GM18870 (cell line): Measurements from ENCODE around the gene MAGEB4.

Source experiments
- ATAC-seq: cut with Tn5 transposase; IDR thresholded peaks from one replicate; pipeline ENCODE4 v1.9.1; 2021; ENCODE audit warnings: moderate library complexity; ENCODE audit not compliant: unreplicated experiment

MAGEB4 gene

DNA sequence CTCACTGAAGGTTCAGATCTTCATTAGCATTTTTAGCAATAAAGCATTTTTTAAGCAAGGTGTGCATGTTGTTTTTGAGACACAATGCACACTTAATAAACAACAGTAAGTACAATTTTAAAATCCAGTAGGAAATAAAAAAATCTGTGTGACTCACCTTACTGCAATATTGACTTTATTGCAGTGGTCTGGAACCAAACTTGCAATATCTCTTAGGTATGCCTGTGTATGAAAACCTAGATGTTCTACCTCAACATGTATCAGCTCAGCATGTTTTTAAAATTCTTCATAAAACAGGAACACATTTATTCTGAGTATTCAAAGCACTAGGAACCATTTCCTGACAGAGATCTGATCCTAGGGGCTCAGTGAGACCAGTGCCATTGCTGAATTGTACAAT, 40.7 kb downstream of the MAGEB4 start:
- no peak for ATAC-seq

DNA sequence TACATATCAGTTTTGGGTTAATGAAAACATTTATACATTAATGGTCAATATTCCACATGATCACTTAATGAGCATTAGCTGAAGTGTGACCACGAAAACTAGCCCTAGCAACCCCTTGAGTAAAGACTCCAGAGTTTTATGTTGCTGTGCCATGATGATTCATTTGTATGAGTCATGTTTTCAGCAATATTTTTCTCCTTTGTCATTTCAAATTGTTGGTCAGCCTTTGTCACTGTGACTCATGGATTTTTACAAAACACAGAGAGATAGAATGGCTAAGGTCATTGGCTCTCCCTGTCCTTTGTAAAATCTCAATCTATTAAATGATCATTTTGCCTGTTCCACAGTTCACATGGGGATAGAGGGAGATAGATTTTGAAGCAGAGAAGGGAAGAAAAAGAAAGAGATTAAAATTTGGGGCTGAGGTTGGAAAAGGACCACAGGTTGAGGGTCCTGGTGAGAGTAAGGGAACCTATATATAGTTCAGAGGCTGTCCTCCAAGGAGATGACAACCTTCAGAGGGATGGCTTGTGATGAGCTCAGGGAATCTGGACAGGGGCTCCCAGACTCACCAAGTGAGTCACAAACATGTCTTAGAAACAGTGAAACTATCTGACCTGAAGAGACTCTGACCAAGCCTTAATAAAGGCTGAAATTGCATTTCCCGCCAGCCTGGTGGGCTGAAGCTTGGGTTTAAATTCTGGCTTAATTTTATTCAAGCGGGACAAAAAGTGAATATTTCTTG, 41.8 kb downstream of the MAGEB4 start:
- no peak for ATAC-seq
